ENCODE data around the gene TMEM168. TPM values are rescaled to one million over a fixed set of nuclear protein-coding genes. Genes with fewer than 3 reads are reported as not detected.

TMEM168 gene
- total and polyA plus RNA-seq, 2 donors (not counting 3 experiments of a cell fraction or from before 2014, with no cell fraction given): 23.4 to 24.4 TPM

- no peak for FAIRE-seq
- peaks cover 2% of the 10 kb centered on the region for H3K79me2 ChIP-seq (ENCODE audit: control insufficient read depth, insufficient read depth, low read length)
- no TSS peak for BruUV-seq (replicated peaks)
- dilution Hi-C loops (cut with MboI; ENCODE audit: extremely low pct_ligation_motif_present, low sequenced_read_pairs): no loop called here
- H3K27me3 ChIP-seq (ENCODE audit: control insufficient read depth in 2 of 2, insufficient read depth in 2 of 2, low read length in 2 of 2): no peaks in the 10 kb centered on the region
- peaks cover 6% of the 10 kb centered on the region for H3K4me1 ChIP-seq (ENCODE audit: control insufficient read depth, extremely low read depth, insufficient read depth, low read length)
- no peak overlapping the region for H2AFZ ChIP-seq (ENCODE audit: low read depth, low read length)
- no peaks in the 10 kb centered on the region for H3K9me3 ChIP-seq (replicated peaks; ENCODE audit: control insufficient read depth, insufficient read depth, low read length)
- no peak overlapping the region for H3K9ac ChIP-seq (replicated peaks; ENCODE audit: extremely low read depth, insufficient read depth, low read length)
- no peaks in the 10 kb centered on the region for H3K36me3 ChIP-seq (ENCODE audit: control insufficient read depth in 2 of 2, extremely low read depth in 1 of 2, insufficient read depth in 2 of 2, low read length in 2 of 2)
- H3K4me3 ChIP-seq (replicated peaks in 1 of 3; ENCODE audit: insufficient read depth in 1 of 3, low read depth in 1 of 3, low read length in 3 of 3): no peak overlapping the region
- DNase-seq (ENCODE audit: low read depth, low spot score): no peak
- no peak overlapping the region for H3K27ac ChIP-seq (ENCODE audit: insufficient read depth, low read depth, low read length)
- ChIA-PET POLR2A (no interaction called here), CTCF (interaction anchor here (0.9 to 1.2 kb wide), 2 partner anchors 10 kb away, joined by 3 to 4 read pairs; partner anchors contain the start of gene TMEM168)
- intact Hi-C loops (cut with micrococcal nuclease): loop anchor here (10.0 kb wide), 1 partner anchor 335 kb away; the partner anchor contains the start of gene SMIM30
- H3K4me2 ChIP-seq (ENCODE audit: insufficient read depth, low read length): no peak overlapping the region
- H4K20me1 ChIP-seq (replicated peaks; ENCODE audit: control insufficient read depth, extremely low read depth, insufficient read depth, low read length): no peaks in the 10 kb centered on the region
- TF ChIP-seq GATA2 (IDR thresholded peaks at IDR 0.05; ENCODE audit: insufficient read depth, insufficient read length, low read depth, low read length): no peak
- no peak for TF ChIP-seq FOS (IDR thresholded peaks at IDR 0.05; ENCODE audit: borderline replicate concordance, insufficient read depth, low read length)
- TF ChIP-seq POLR2A (IDR thresholded peaks at IDR 0.05; ENCODE audit: low read depth, low read length): no peak
- no peak for TF ChIP-seq MAX (IDR thresholded peaks at IDR 0.05; ENCODE audit: insufficient read depth, insufficient read length)
- TF ChIP-seq JUN (IDR thresholded peaks at IDR 0.05; ENCODE audit: borderline replicate concordance, insufficient read depth, insufficient read length, low read depth): no peak
- no peak for TF ChIP-seq POLR2AphosphoS5 (IDR thresholded peaks at IDR 0.05; ENCODE audit: insufficient read depth, low read depth, low read length)
- TF ChIP-seq, protein P1, sequence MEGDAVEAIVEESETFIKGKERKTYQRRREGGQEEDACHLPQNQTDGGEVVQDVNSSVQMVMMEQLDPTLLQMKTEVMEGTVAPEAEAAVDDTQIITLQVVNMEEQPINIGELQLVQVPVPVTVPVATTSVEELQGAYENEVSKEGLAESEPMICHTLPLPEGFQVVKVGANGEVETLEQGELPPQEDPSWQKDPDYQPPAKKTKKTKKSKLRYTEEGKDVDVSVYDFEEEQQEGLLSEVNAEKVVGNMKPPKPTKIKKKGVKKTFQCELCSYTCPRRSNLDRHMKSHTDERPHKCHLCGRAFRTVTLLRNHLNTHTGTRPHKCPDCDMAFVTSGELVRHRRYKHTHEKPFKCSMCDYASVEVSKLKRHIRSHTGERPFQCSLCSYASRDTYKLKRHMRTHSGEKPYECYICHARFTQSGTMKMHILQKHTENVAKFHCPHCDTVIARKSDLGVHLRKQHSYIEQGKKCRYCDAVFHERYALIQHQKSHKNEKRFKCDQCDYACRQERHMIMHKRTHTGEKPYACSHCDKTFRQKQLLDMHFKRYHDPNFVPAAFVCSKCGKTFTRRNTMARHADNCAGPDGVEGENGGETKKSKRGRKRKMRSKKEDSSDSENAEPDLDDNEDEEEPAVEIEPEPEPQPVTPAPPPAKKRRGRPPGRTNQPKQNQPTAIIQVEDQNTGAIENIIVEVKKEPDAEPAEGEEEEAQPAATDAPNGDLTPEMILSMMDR (IDR thresholded peaks at IDR 0.05; ENCODE audit: extremely low read depth in 1 of 2, insufficient read depth in 1 of 2, low read depth in 1 of 2, low read length in 2 of 2): no peak
- no peak for TF ChIP-seq MYC (IDR thresholded peaks at IDR 0.05; ENCODE audit: low read depth, low read length)
- TF ChIP-seq EZH2 (IDR thresholded peaks at IDR 0.05; ENCODE audit: borderline replicate concordance, low read depth, low read length, severe bottlenecking): no peak
- no peaks in the 10 kb centered on the region for H3K9me1 ChIP-seq (replicated peaks; ENCODE audit: control insufficient read depth, extremely low read depth, insufficient read depth, low read length)
Observed at GRCh38 chr7:112779667-112780066, 10.5 kb downstream of the TMEM168 start.

All from endothelial cell of umbilical vein (primary cell).